NCI-H2196 (cell line): ENCODE results near the gene FBXO28.
A peak's percentile ranks its signal among the peaks of the same experiment; 100 is the strongest.
"Not testable (repeated sequence)": the region's sequence is repeated elsewhere in the genome, so short reads cannot be mapped to it uniquely, and the experiment has no call there.

Source experiments
- DNase-seq: peaks from one replicate; lab custom pipeline; 2025; ENCODE audit not compliant: unreplicated experiment; lab: John Stamatoyannopoulos, UW

Gene FBXO28

GRCh38 chr1:224113918-224114786 is at the start of gene FBXO28:
FBXO28 (plus strand) TSS chr1:224114111; CDS start chr1:224114130, 19 bp downstream.
- peak; percentile 94 for DNase-seq

- DNase-seq: no peak
Observed at GRCh38 chr1:224064150-224064549, 49.8 kb upstream of the FBXO28 start.

- peak; percentile 49 for DNase-seq
Observed at GRCh38 chr1:224065455-224065854, 48.5 kb upstream of the FBXO28 start.

GRCh38 chr1:224067207-224067606 is 46.7 kb upstream of the FBXO28 start:
- DNase-seq: no peak

- no peak for DNase-seq
Observed at GRCh38 chr1:224067621-224068457, 46.1 kb upstream of the FBXO28 start.

- DNase-seq: no peak
Observed at GRCh38 chr1:224068458-224069072, 45.3 kb upstream of the FBXO28 start.

- DNase-seq: no peak
Observed at GRCh38 chr1:224069138-224069537, 44.8 kb upstream of the FBXO28 start.

- DNase-seq: no peak
Observed at GRCh38 chr1:224070521-224070920, 43.4 kb upstream of the FBXO28 start.

GRCh38 chr1:224076407-224076806 is 37.5 kb upstream of the FBXO28 start:
- no peak for DNase-seq

GRCh38 chr1:224079644-224080043 is 34.3 kb upstream of the FBXO28 start:
- DNase-seq: not testable (repeated sequence)

GRCh38 chr1:224080115-224080774 is 33.7 kb upstream of the FBXO28 start:
- DNase-seq: peak; percentile 25

GRCh38 chr1:224081604-224082003 is 32.3 kb upstream of the FBXO28 start:
- DNase-seq: no peak

GRCh38 chr1:224082146-224082545 is 31.8 kb upstream of the FBXO28 start:
- DNase-seq: no peak

- no peak for DNase-seq
Observed at GRCh38 chr1:224084867-224085266, 29.0 kb upstream of the FBXO28 start.

GRCh38 chr1:224085421-224086108 is 28.3 kb upstream of the FBXO28 start:
- DNase-seq: no peak

GRCh38 chr1:224087286-224087794 is 26.6 kb upstream of the FBXO28 start:
- peak; percentile 15 for DNase-seq

GRCh38 chr1:224089583-224089982 is 24.3 kb upstream of the FBXO28 start:
- no peak for DNase-seq

GRCh38 chr1:224090116-224090515 is 23.8 kb upstream of the FBXO28 start:
- DNase-seq: no peak

GRCh38 chr1:224092111-224092510 is 21.8 kb upstream of the FBXO28 start:
- no peak for DNase-seq

GRCh38 chr1:224092601-224093000 is 21.3 kb upstream of the FBXO28 start:
- DNase-seq: no peak
